NCI-H2227 (cell line): ENCODE measurements around the gene PLK3.
"Not testable (repeated sequence)": the region's sequence is repeated elsewhere in the genome, so short reads cannot be mapped to it uniquely, and the experiment has no call there.

ENCODE experiments used
- DNase-seq: peaks from one replicate; lab custom pipeline; 2025; ENCODE audit not compliant: unreplicated experiment; lab: John Stamatoyannopoulos, UW

PLK3 gene

GRCh38 chr1:44799770-44800584 lies at the start of gene PLK3:
Gene PLK3 (plus strand): TSS chr1:44800377. CDS start chr1:44800464, 87 bp downstream.
- peak; percentile 98 for DNase-seq

GRCh38 chr1:44757420-44757819 lies 42.8 kb upstream of the PLK3 start:
- DNase-seq: no peak

GRCh38 chr1:44759077-44759476 lies 41.1 kb upstream of the PLK3 start:
- no peak for DNase-seq

GRCh38 chr1:44760876-44761275 lies 39.3 kb upstream of the PLK3 start:
- DNase-seq: no peak

GRCh38 chr1:44766421-44766820 lies 33.8 kb upstream of the PLK3 start:
- not testable (repeated sequence) for DNase-seq

- peak; percentile 98 for DNase-seq
Observed at GRCh38 chr1:44775078-44775929, 24.9 kb upstream of the PLK3 start, which contains the start of gene RPS8. Gene RPS8 (plus strand): TSS chr1:44775540. CDS start chr1:44775597, 57 bp downstream.

GRCh38 chr1:44775930-44776729 lies 24.0 kb upstream of the PLK3 start:
- DNase-seq: no peak

- no peak for DNase-seq
Observed at GRCh38 chr1:44776730-44777068, 23.5 kb upstream of the PLK3 start.

- DNase-seq: no peak
Observed at GRCh38 chr1:44777547-44777946, 22.6 kb upstream of the PLK3 start.

GRCh38 chr1:44777969-44778635 lies 22.1 kb upstream of the PLK3 start:
- DNase-seq: no peak

GRCh38 chr1:44778705-44779576 lies 21.2 kb upstream of the PLK3 start:
- no peak for DNase-seq

GRCh38 chr1:44780583-44781121 lies 19.5 kb upstream of the PLK3 start:
- DNase-seq: no peak

- no peak for DNase-seq
Observed at GRCh38 chr1:44783697-44784093, 16.5 kb upstream of the PLK3 start.

GRCh38 chr1:44784094-44785028 lies 15.8 kb upstream of the PLK3 start:
- DNase-seq: peak; percentile 50

- no peak for DNase-seq
Observed at GRCh38 chr1:44785029-44785380, 15.2 kb upstream of the PLK3 start.

GRCh38 chr1:44785501-44786137 lies 14.6 kb upstream of the PLK3 start:
- DNase-seq: no peak

GRCh38 chr1:44786138-44786840 lies 13.9 kb upstream of the PLK3 start:
- no peak for DNase-seq
